GM19324 (cell line): ENCODE data around the gene SMYD3.
"Not testable (repeated sequence)": the region's sequence is repeated elsewhere in the genome, so short reads cannot be mapped to it uniquely, and the experiment has no call there.

ENCODE experiments used
- ATAC-seq: cut with Tn5 transposase; IDR thresholded peaks from one replicate; pipeline ENCODE4 v1.9.1; 2021; ENCODE audit warnings: mild to moderate bottlenecking, moderate library complexity; ENCODE audit not compliant: unreplicated experiment, low FRiP score

Gene SMYD3

GRCh38 chr1:246083416-246083815 is 423.7 kb downstream of the SMYD3 start:
- ATAC-seq, result no peak

GRCh38 chr1:246081856-246082668 is 425.0 kb downstream of the SMYD3 start:
- ATAC-seq, result no peak

- no peak for ATAC-seq
Measured at GRCh38 chr1:246081138-246081702, 425.9 kb downstream of the SMYD3 start.

- no peak for ATAC-seq
Measured at GRCh38 chr1:246080031-246080430, 427.0 kb downstream of the SMYD3 start.

- no peak for ATAC-seq
Measured at GRCh38 chr1:246078888-246079252, 428.2 kb downstream of the SMYD3 start.

- ATAC-seq, result no peak
Measured at GRCh38 chr1:246078126-246078887, 428.8 kb downstream of the SMYD3 start.

GRCh38 chr1:246077476-246077875 is 429.6 kb downstream of the SMYD3 start:
- ATAC-seq, result no peak

GRCh38 chr1:246074421-246074820 is 432.7 kb downstream of the SMYD3 start:
- no peak for ATAC-seq

- ATAC-seq, result no peak
Measured at GRCh38 chr1:246072456-246072955, 434.6 kb downstream of the SMYD3 start.

GRCh38 chr1:246071981-246072380 is 435.1 kb downstream of the SMYD3 start:
- ATAC-seq, result not testable (repeated sequence)

GRCh38 chr1:246071561-246071960 is 435.5 kb downstream of the SMYD3 start:
- not testable (repeated sequence) for ATAC-seq

- no peak for ATAC-seq
Measured at GRCh38 chr1:246069581-246069980, 437.5 kb downstream of the SMYD3 start.

GRCh38 chr1:246068619-246069509 is 438.2 kb downstream of the SMYD3 start:
- no peak for ATAC-seq

GRCh38 chr1:246068217-246068512 is 438.9 kb downstream of the SMYD3 start:
- no peak for ATAC-seq

GRCh38 chr1:246067432-246068216 is 439.5 kb downstream of the SMYD3 start:
- no peak for ATAC-seq

- no peak for ATAC-seq
Measured at GRCh38 chr1:246066573-246066972, 440.5 kb downstream of the SMYD3 start.

GRCh38 chr1:246065592-246065991 is 441.5 kb downstream of the SMYD3 start:
- no peak for ATAC-seq

GRCh38 chr1:246064891-246065290 is 442.2 kb downstream of the SMYD3 start:
- no peak for ATAC-seq

GRCh38 chr1:246063013-246063616 is 444.0 kb downstream of the SMYD3 start:
- no peak for ATAC-seq
